A549 (cell line): ENCODE measurements around the gene SPATS2.
A peak's percentile ranks its signal among the peaks of the same experiment; 100 is the strongest.

ENCODE experiments used
- CEBPB ChIP-seq, 2 experiments: fragments of >200 bp in 1 of 2; sonication (Bioruptor Twin) in 1 of 2; formaldehyde crosslinking in 1 of 2; IDR thresholded peaks; 2 replicates each; pipeline ENCODE4 v1.6.1; 2012 to 2016
- JUN ChIP-seq, 2 experiments: fragments of >200 bp; sonication (Bioruptor Twin); formaldehyde crosslinking; IDR thresholded peaks; 2 replicates in 1 of 2; 3 replicates in 1 of 2; pipeline ENCODE4 v1.6.1; 2016 to 2017
- KDM1A ChIP-seq: fragments of 200-600 bp; sonication (generic); IDR thresholded peaks from 2 replicates; pipeline ENCODE4 v1.6.1; 2016; ENCODE audit warnings: low read depth, mild to moderate bottlenecking
- POLR2A ChIP-seq: IDR thresholded peaks from 2 replicates; pipeline ENCODE4 v1.6.1; 2012; ENCODE audit warnings: mild to moderate bottlenecking, low read length
- RAD21 ChIP-seq, 2 experiments: fragments of >200 bp in 1 of 2; sonication (Bioruptor Twin) in 1 of 2; formaldehyde crosslinking in 1 of 2; IDR thresholded peaks in 1 of 2; conservative IDR thresholded peaks in 1 of 2; 2 replicates in 1 of 2; 3 replicates in 1 of 2; pipeline ENCODE4 v1.6.1; 2012 to 2018; ENCODE audit warnings: inconsistent platforms in 1 of 2
- REST ChIP-seq: fragments of 200-600 bp; sonication (generic); IDR thresholded peaks from 2 replicates; pipeline ENCODE4 v1.6.1; 2016; ENCODE audit warnings: antibody characterized with exemption, mild to moderate bottlenecking, moderate library complexity
- SMC3 ChIP-seq: fragments of >200 bp; sonication (Bioruptor Twin); formaldehyde crosslinking; IDR thresholded peaks from 3 replicates; pipeline ENCODE4 v1.6.1; 2018; ENCODE audit warnings: inconsistent platforms
- TF ChIP-seq, protein P1 (sequence below): fragments of >200 bp; sonication (Bioruptor Twin); formaldehyde crosslinking; IDR thresholded peaks from 3 replicates; pipeline ENCODE4 v1.5.1; 2016
- TF ChIP-seq, protein P2 (sequence below): IDR thresholded peaks from 2 replicates; pipeline ENCODE4 v1.6.1; 2012

- TF ChIP-seq, protein P1, sequence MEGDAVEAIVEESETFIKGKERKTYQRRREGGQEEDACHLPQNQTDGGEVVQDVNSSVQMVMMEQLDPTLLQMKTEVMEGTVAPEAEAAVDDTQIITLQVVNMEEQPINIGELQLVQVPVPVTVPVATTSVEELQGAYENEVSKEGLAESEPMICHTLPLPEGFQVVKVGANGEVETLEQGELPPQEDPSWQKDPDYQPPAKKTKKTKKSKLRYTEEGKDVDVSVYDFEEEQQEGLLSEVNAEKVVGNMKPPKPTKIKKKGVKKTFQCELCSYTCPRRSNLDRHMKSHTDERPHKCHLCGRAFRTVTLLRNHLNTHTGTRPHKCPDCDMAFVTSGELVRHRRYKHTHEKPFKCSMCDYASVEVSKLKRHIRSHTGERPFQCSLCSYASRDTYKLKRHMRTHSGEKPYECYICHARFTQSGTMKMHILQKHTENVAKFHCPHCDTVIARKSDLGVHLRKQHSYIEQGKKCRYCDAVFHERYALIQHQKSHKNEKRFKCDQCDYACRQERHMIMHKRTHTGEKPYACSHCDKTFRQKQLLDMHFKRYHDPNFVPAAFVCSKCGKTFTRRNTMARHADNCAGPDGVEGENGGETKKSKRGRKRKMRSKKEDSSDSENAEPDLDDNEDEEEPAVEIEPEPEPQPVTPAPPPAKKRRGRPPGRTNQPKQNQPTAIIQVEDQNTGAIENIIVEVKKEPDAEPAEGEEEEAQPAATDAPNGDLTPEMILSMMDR, result peak; percentile 95
- TF ChIP-seq KDM1A, result no peak
- no peak for TF ChIP-seq CEBPB (IDR thresholded peaks at IDR 0.05)
- TF ChIP-seq POLR2A, result peak; percentile 62
- peak; percentile 28 to 53 for TF ChIP-seq RAD21 (conservative IDR thresholded peaks at IDR 0.05 in 1 of 2, IDR thresholded peaks at IDR 0.05 in 1 of 2)
- no peak for TF ChIP-seq REST
- TF ChIP-seq SMC3, result peak; percentile 60
- TF ChIP-seq JUN (IDR thresholded peaks at IDR 0.05), result 0 out of 5 replicates have a peak, but pooled peaks of 1 of the 2 experiments have one; percentile 44
- TF ChIP-seq, protein P2, sequence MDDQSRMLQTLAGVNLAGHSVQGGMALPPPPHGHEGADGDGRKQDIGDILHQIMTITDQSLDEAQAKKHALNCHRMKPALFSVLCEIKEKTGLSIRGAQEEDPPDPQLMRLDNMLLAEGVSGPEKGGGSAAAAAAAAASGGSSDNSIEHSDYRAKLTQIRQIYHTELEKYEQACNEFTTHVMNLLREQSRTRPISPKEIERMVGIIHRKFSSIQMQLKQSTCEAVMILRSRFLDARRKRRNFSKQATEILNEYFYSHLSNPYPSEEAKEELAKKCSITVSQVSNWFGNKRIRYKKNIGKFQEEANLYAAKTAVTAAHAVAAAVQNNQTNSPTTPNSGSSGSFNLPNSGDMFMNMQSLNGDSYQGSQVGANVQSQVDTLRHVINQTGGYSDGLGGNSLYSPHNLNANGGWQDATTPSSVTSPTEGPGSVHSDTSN, result no peak
These were observed 30.3 kb upstream of the SPATS2 start, which contains the start of gene C1QL4 for GRCh38 chr12:49336645-49337584.
